Common myeloid progenitor, CD34-positive (primary cell): ENCODE data around the gene CPNE4.
"Not testable (repeated sequence)": the region's sequence is repeated elsewhere in the genome, so short reads cannot be mapped to it uniquely, and the experiment has no call there.

ENCODE experiments used
- CTCF ChIA-PET: fragments of 350-600 bp; sonication (Branson Sonifier 250); formaldehyde crosslinking; loops from one replicate; lab custom pipeline; 2021; ENCODE audit warnings: antibody characterized with exemption; lab: Charles Lee
- POLR2A ChIA-PET: fragments of 350-600 bp; sonication (Branson Sonifier 250); formaldehyde crosslinking; loops from one replicate; lab custom pipeline; 2021; ENCODE audit warnings: antibody characterized with exemption; lab: Charles Lee
- DNase-seq, 3 donors: peaks; one replicate each; pipeline versions ENCODE4 v3.0.0 to v3.0.0-alpha.2; 2013
- H3K27ac ChIP-seq, 2 experiments: 1 replicate in 1 of 2; 2 replicates in 1 of 2; pipeline ENCODE4 v1.7.0; 2013; ENCODE audit warnings: inconsistent platforms in 2 of 2, low read length in 2 of 2, mild to moderate bottlenecking in 2 of 2, low read depth in 1 of 2, moderate library complexity in 1 of 2; ENCODE audit not compliant: severe bottlenecking in 2 of 2, insufficient read depth in 1 of 2, poor library complexity in 1 of 2
- H3K27me3 ChIP-seq, 5 experiments: replicated peaks in 2 of 5; 1 replicate in 3 of 5; 2 replicates in 2 of 5; pipeline versions ENCODE4 v1.6.1 to v1.7.0; 2013; ENCODE audit warnings: low read length in 4 of 5, mild to moderate bottlenecking in 2 of 5, moderate library complexity in 2 of 5, inconsistent platforms in 1 of 5; ENCODE audit not compliant: insufficient read depth in 5 of 5, control insufficient read depth in 4 of 5
- H3K36me3 ChIP-seq, 4 experiments: 1 replicate in 2 of 4; 2 replicates in 2 of 4; pipeline versions ENCODE4 v1.6.1 to v1.7.0; 2013; ENCODE audit warnings: low read length in 3 of 4, control low read depth in 1 of 4, mild to moderate bottlenecking in 1 of 4; ENCODE audit not compliant: control insufficient read depth in 4 of 4, insufficient read depth in 4 of 4
- H3K4me1 ChIP-seq, 4 experiments: 1 replicate in 3 of 4; 2 replicates in 1 of 4; pipeline versions ENCODE4 v1.6.1 to v1.7.1; 2013; ENCODE audit warnings: low read length in 3 of 4, mild to moderate bottlenecking in 3 of 4, control low read depth in 1 of 4, inconsistent platforms in 1 of 4, moderate library complexity in 1 of 4; ENCODE audit not compliant: control insufficient read depth in 4 of 4, insufficient read depth in 4 of 4; ENCODE audit errors: control extremely low read depth in 1 of 4
- H3K4me3 ChIP-seq, 7 experiments: 1 replicate in 4 of 7; 2 replicates in 3 of 7; pipeline versions ENCODE4 v1.5.1 to v1.7.0; 2013; ENCODE audit warnings: mild to moderate bottlenecking in 7 of 7, low read length in 6 of 7, moderate library complexity in 6 of 7, inconsistent platforms in 2 of 7, low read depth in 2 of 7, control low read depth in 1 of 7; ENCODE audit not compliant: insufficient read depth in 4 of 7, control insufficient read depth in 1 of 7; ENCODE audit errors: extremely low read depth in 1 of 7
- H3K9me3 ChIP-seq, 5 experiments: 1 replicate in 4 of 5; 2 replicates in 1 of 5; pipeline versions ENCODE4 v1.6.1 to v1.7.1; 2013; ENCODE audit warnings: low read length in 4 of 5, mild to moderate bottlenecking in 2 of 5, inconsistent platforms in 1 of 5, low read depth in 1 of 5, moderate library complexity in 1 of 5; ENCODE audit not compliant: control insufficient read depth in 4 of 5, insufficient read depth in 2 of 5; ENCODE audit errors: control extremely low read depth in 1 of 5
- WGBS: methylation state at CpG from one replicate; pipeline ENCODE4 v1.1.5; 2013; ENCODE audit not compliant: insufficient coverage; 5-methylcytosine and 5-hydroxymethylcytosine counted together

The CPNE4 gene

DNA sequence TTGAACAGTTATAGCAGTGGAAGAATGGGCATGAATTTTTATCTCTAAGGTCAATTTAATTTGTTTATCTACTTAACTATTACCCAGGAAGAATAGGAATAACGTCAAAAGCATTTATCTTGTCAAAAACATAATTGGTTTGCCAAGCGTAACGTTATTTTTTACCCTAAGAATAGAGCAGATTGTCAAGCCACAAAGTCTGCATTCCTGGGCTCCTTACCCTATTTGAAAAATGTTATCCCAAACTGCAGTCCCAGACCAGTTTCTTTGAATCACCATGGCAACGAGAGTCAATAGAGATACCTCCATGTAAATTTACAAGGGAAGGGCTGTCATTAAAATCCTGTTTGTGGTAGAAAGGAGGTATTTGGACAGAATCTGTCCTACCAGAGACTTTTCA is 61.1 kb downstream of the CPNE4 start:
- Histone ChIP-seq H3K4me1 (no peaks in the 10 kb centered on the region), H3K36me3 (no peaks in the 10 kb centered on the region), H3K27ac (no peak overlapping the region), H3K4me3 (no peak overlapping the region), H3K27me3 (no peaks in the 10 kb centered on the region), H3K9me3 (no peaks in the 10 kb centered on the region)
- 92% methylated on average over 2 of the region's 4 CpGs for WGBS
- DNase-seq = no peak
- ChIA-PET CTCF (no interaction called here), POLR2A (no interaction called here)

DNA sequence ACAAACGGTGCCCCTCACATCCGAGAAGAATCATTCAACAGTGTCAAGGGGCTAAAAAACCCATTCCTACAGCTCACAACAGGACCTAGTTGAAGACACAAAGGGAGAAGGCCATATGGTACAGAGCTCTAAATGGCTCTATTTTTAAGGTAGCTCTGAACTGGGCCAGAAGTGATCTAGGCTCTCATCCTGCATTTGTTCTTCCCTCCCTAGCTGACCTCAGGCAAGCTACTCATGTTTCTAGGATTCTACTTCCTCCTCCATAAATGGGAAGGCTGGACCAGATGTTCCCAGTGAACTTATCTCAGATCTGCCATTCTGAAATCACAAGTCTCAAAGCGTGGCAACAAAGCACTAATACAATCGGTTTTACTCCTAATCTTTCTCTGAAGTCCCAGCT is 62.3 kb downstream of the CPNE4 start:
- Histone ChIP-seq H3K36me3 (no peaks in the 10 kb centered on the region), H3K27me3 (no peaks in the 10 kb centered on the region), H3K9me3 (peaks cover 0 to 2% (median 0%) of the 10 kb centered on the region in 5 experiments), H3K4me1 (no peaks in the 10 kb centered on the region), H3K27ac (no peak overlapping the region), H3K4me3 (no peak overlapping the region)
- no peak for DNase-seq
- ChIA-PET POLR2A (no interaction called here), CTCF (no interaction called here)
- WGBS = 60% methylated on average over 2 of the region's 4 CpGs

DNA sequence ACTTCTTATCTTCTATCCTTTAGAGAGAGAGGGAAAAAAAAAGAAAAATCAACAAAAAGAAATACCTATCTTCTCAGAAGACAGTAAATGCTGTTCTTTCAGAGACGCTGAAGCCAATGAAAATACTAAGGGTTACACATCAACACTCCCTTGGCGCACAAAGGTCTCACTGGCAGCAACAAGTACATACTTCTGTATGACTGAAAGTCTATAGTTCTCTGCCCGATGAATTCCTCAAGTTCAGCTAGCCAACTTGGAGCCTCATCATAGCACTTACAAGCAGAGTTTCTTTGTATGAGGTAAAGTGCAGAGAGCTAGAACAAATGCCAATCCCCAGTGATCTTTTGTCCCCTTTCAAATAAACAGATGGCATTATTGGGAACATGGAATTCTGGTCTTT is 62.7 kb downstream of the CPNE4 start:
- Histone ChIP-seq H3K4me3 (no peak overlapping the region), H3K36me3 (no peaks in the 10 kb centered on the region), H3K4me1 (no peaks in the 10 kb centered on the region), H3K27me3 (no peaks in the 10 kb centered on the region), H3K9me3 (peaks cover 0 to 2% (median 0%) of the 10 kb centered on the region in 5 experiments), H3K27ac (no peak overlapping the region)
- POLR2A ChIA-PET = no interaction called here
- CTCF ChIA-PET = no interaction called here
- no peak for DNase-seq
- WGBS = 100% methylated on average over 1 of the region's 3 CpGs

DNA sequence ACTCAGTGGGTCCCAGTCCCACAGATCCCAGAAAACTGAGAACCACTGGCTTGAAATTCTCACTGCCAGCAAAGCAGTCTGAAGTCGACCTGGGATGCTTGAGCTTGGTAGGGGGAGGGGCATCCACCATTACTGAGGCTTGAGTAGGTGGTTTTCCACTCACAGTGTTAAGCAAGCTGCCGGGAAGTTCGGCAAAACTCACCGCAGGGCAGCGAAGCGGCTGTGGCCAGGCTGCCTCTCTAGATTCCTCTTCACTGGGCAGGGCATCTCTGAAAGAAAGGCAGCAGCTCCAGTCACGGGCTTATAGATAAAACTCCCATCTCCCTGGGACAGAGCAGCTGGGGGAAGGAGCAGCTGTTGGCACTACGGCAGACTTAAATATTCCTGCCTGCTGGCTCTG is 71.4 kb downstream of the CPNE4 start:
- POLR2A ChIA-PET, H3K4me1 ChIP-seq, DNase-seq, H3K36me3 ChIP-seq, H3K27me3 ChIP-seq, CTCF ChIA-PET, H3K27ac ChIP-seq, H3K4me3 ChIP-seq, H3K9me3 ChIP-seq: not testable (repeated sequence)
- 71% methylated on average over 8 of the region's 8 CpGs for WGBS

GRCh38 chr3:131962982-131963381 is 71.8 kb downstream of the CPNE4 start:
- POLR2A ChIA-PET = no interaction called here
- no peak overlapping the region for H3K4me3 ChIP-seq
- peaks cover 0 to 7% (median 0%) of the 10 kb centered on the region in 5 experiments for H3K27me3 ChIP-seq
- no peaks in the 10 kb centered on the region for H3K36me3 ChIP-seq
- 90% methylated on average over 5 of the region's 5 CpGs for WGBS
- H3K27ac ChIP-seq = no peak overlapping the region
- peaks cover 0 to 2% (median 0%) of the 10 kb centered on the region in 5 experiments for H3K9me3 ChIP-seq
- H3K4me1 ChIP-seq = no peaks in the 10 kb centered on the region
- no peak for DNase-seq
- CTCF ChIA-PET = no interaction called here

- no peak for DNase-seq
These were observed 74.5 kb downstream of the CPNE4 start for GRCh38 chr3:131960324-131960723.

DNA sequence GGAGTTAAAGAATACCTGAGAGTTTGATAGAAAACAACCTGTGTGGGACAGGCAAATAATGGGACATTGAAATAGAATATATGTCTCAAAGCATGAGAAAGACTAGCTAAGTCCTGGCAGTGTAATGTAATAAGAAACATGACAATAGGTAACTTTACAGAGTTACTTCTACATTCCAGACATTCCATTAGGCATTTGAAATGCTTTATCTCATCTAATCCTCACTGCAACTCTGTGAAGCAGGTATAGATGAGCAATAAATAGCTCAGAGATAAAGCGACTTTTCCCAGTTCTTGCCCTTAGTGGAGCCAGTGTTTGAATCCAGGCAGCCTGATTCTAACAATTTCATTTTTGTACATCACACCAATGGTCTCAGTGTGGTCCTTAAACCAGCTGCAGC is 76.8 kb downstream of the CPNE4 start:
- Histone ChIP-seq H3K4me1 (no peaks in the 10 kb centered on the region), H3K27me3 (peaks cover 0 to 9% (median 2%) of the 10 kb centered on the region in 5 experiments), H3K27ac (no peak overlapping the region), H3K36me3 (no peaks in the 10 kb centered on the region), H3K4me3 (no peak overlapping the region), H3K9me3 (no peaks in the 10 kb centered on the region)
- WGBS = 80% methylated on average over 1 of the region's 1 CpG
- CTCF ChIA-PET = no interaction called here
- POLR2A ChIA-PET = no interaction called here
- DNase-seq = no peak

More at GRCh38 chr3:131960324-131960723, 74.5 kb downstream of the CPNE4 start:
- no peaks in the 10 kb centered on the region for H3K4me1 ChIP-seq
- no CpG with 5 or more reads among the region's 1 CpG for WGBS
- no peaks in the 10 kb centered on the region for H3K36me3 ChIP-seq
- H3K9me3 ChIP-seq = no peaks in the 10 kb centered on the region
- ChIA-PET POLR2A (no interaction called here), CTCF (no interaction called here)
- peaks cover 0 to 9% (median 2%) of the 10 kb centered on the region in 5 experiments for H3K27me3 ChIP-seq
- H3K27ac ChIP-seq = no peak overlapping the region
- H3K4me3 ChIP-seq = no peak overlapping the region
